HEK293 (cell line): ENCODE data around the gene PIK3R3.

Source experiments
- CTCF ChIA-PET: fragments of 350-600 bp; formaldehyde crosslinking; extraction: SDS; loops from one replicate; lab custom pipeline; 2021; ENCODE audit warnings: antibody characterized with exemption; lab: Yijun Ruan, JAX
- POLR2A ChIA-PET: fragments of 300-600 bp; formaldehyde crosslinking; extraction: SDS; loops from one replicate; lab custom pipeline; 2020; ENCODE audit warnings: antibody characterized with exemption, inconsistent platforms; lab: Yijun Ruan, JAX
- H3K27ac ChIP-seq: fragments of 200-500 bp; sonication (Bioruptor generic); 2 replicates; pipeline ENCODE4 v1.5.1; 2014; ENCODE audit warnings: low read depth, low read length, control low read depth, inconsistent platforms; ENCODE audit errors: extremely low read depth
- H3K36me3 ChIP-seq, 2 experiments: fragments of 200-500 bp in 1 of 2; sonication (Bioruptor generic) in 1 of 2; 1 replicate in 1 of 2; 2 replicates in 1 of 2; pipeline ENCODE4 v1.5.1; 2014 to 2017; ENCODE audit warnings: inconsistent platforms in 2 of 2, low read length in 2 of 2; ENCODE audit not compliant: control insufficient read depth in 2 of 2, insufficient read depth in 1 of 2
- H3K4me1 ChIP-seq: fragments of 200-500 bp; sonication (Bioruptor generic); 2 replicates; pipeline ENCODE4 v1.5.1; 2014; ENCODE audit warnings: mild to moderate bottlenecking, low read length, inconsistent platforms; ENCODE audit not compliant: control insufficient read depth, insufficient read depth
- H3K4me3 ChIP-seq: 2 replicates; pipeline ENCODE4 v1.5.1; 2011; ENCODE audit warnings: low read depth, mild to moderate bottlenecking, control low read depth, low read length, moderate library complexity
- H3K9me3 ChIP-seq: fragments of 200-500 bp; sonication (Bioruptor generic); 2 replicates; pipeline ENCODE4 v1.5.1; 2014; ENCODE audit warnings: low read depth, low read length, inconsistent platforms; ENCODE audit not compliant: control insufficient read depth, insufficient read depth
- ATF2 ChIP-seq: fragments of 450-650 bp; formaldehyde crosslinking; IDR thresholded peaks from 2 replicates; pipeline ENCODE4 v1.5.1; 2016; ENCODE audit warnings: missing biosample characterization, missing genetic modification characterization, low read depth
- BCL11B ChIP-seq: fragments of 450-650 bp; formaldehyde crosslinking; IDR thresholded peaks from 2 replicates; pipeline ENCODE4 v1.5.1; 2016; ENCODE audit warnings: low read depth, missing biosample characterization, missing genetic modification characterization
- EGR2 ChIP-seq: fragments of 450-650 bp; formaldehyde crosslinking; IDR thresholded peaks from 2 replicates; pipeline ENCODE4 v1.5.1; 2016; ENCODE audit warnings: low read depth, missing biosample characterization, missing genetic modification characterization
- GLI2 ChIP-seq: fragments of 450-650 bp; formaldehyde crosslinking; IDR thresholded peaks from 2 replicates; pipeline ENCODE4; 2017; ENCODE audit warnings: missing biosample characterization, missing genetic modification characterization, low read depth, borderline replicate concordance
- KLF1 ChIP-seq: fragments of 450-650 bp; formaldehyde crosslinking; IDR thresholded peaks from 2 replicates; pipeline ENCODE4 v1.5.1; 2016; ENCODE audit warnings: missing biosample characterization, missing genetic modification characterization
- OVOL3 ChIP-seq: fragments of 450-650 bp; formaldehyde crosslinking; IDR thresholded peaks from 2 replicates; pipeline ENCODE4 v1.5.1; 2016; ENCODE audit warnings: missing biosample characterization, missing genetic modification characterization
- PRDM2 ChIP-seq: fragments of 450-650 bp; formaldehyde crosslinking; IDR thresholded peaks from 2 replicates; pipeline ENCODE4 v1.5.1; 2016; ENCODE audit warnings: missing biosample characterization, missing genetic modification characterization, borderline replicate concordance
- PRDM4 ChIP-seq: fragments of 450-650 bp; formaldehyde crosslinking; IDR thresholded peaks from 2 replicates; pipeline ENCODE4 v1.5.1; 2017; ENCODE audit warnings: missing biosample characterization, missing genetic modification characterization
- SP2 ChIP-seq: fragments of 450-650 bp; formaldehyde crosslinking; IDR thresholded peaks from 2 replicates; pipeline ENCODE4 v1.5.1; 2016; ENCODE audit warnings: missing biosample characterization, missing genetic modification characterization
- ZBTB17 ChIP-seq: fragments of 450-650 bp; formaldehyde crosslinking; IDR thresholded peaks from 2 replicates; pipeline ENCODE4 v1.5.1; 2016; ENCODE audit warnings: missing biosample characterization, missing genetic modification characterization
- ZBTB21 ChIP-seq: fragments of 450-650 bp; formaldehyde crosslinking; IDR thresholded peaks from 2 replicates; pipeline ENCODE4 v1.5.1; 2017; ENCODE audit warnings: missing biosample characterization, missing genetic modification characterization
- ZBTB48 ChIP-seq: fragments of 450-650 bp; formaldehyde crosslinking; IDR thresholded peaks from 2 replicates; pipeline ENCODE4 v1.5.1; 2016; ENCODE audit warnings: missing biosample characterization, missing genetic modification characterization
- ZNF121 ChIP-seq: fragments of 450-650 bp; formaldehyde crosslinking; IDR thresholded peaks from 2 replicates; pipeline ENCODE4 v1.5.1; 2016; ENCODE audit warnings: missing biosample characterization, missing genetic modification characterization
- ZNF169 ChIP-seq: fragments of 450-650 bp; formaldehyde crosslinking; IDR thresholded peaks from 2 replicates; pipeline ENCODE4 v1.5.1; 2016; ENCODE audit warnings: missing biosample characterization, missing genetic modification characterization
- ZNF214 ChIP-seq: fragments of 450-650 bp; formaldehyde crosslinking; IDR thresholded peaks from 2 replicates; pipeline ENCODE4 v1.5.1; 2017; ENCODE audit warnings: missing biosample characterization, mild to moderate bottlenecking, missing genetic modification characterization, borderline replicate concordance
- ZNF426 ChIP-seq: fragments of 450-650 bp; formaldehyde crosslinking; IDR thresholded peaks from 2 replicates; pipeline ENCODE4 v1.5.1; 2017; ENCODE audit warnings: missing biosample characterization, missing genetic modification characterization, mild to moderate bottlenecking, inconsistent platforms, moderate library complexity
- ZNF449 ChIP-seq: fragments of 450-650 bp; formaldehyde crosslinking; IDR thresholded peaks from 2 replicates; pipeline ENCODE4 v1.5.1; 2017; ENCODE audit warnings: missing biosample characterization, mild to moderate bottlenecking, missing genetic modification characterization, moderate library complexity
- ZNF624 ChIP-seq: fragments of 450-650 bp; formaldehyde crosslinking; IDR thresholded peaks from 2 replicates; pipeline ENCODE4 v1.5.1; 2017; ENCODE audit warnings: missing biosample characterization, missing genetic modification characterization
- ZNF658 ChIP-seq: fragments of 450-650 bp; formaldehyde crosslinking; IDR thresholded peaks from 2 replicates; pipeline ENCODE4; 2016; ENCODE audit warnings: missing biosample characterization, missing genetic modification characterization
- ZNF843 ChIP-seq: fragments of 450-650 bp; formaldehyde crosslinking; IDR thresholded peaks from 2 replicates; pipeline ENCODE4 v1.5.1; 2016; ENCODE audit warnings: missing biosample characterization, missing genetic modification characterization
- ZSCAN30 ChIP-seq: fragments of 450-650 bp; IDR thresholded peaks from 2 replicates; pipeline ENCODE4 v1.5.1; 2018; ENCODE audit warnings: missing biosample characterization, mild to moderate bottlenecking, missing genetic modification characterization, moderate library complexity
- ZSCAN5A ChIP-seq: fragments of 450-650 bp; formaldehyde crosslinking; IDR thresholded peaks from 2 replicates; pipeline ENCODE4 v1.5.1; 2016; ENCODE audit warnings: missing biosample characterization, missing genetic modification characterization

The PIK3R3 gene

GRCh38 chr1:46034601-46035516, 97.6 kb downstream of the PIK3R3 start (continued):
- TF ChIP-seq ZSCAN5A = no peak
- no peak for TF ChIP-seq PRDM4 (tag by site-specific recombination)
- no peak for TF ChIP-seq ZSCAN30 (tag by site-specific recombination)
- no peak for TF ChIP-seq ZNF214
- TF ChIP-seq ZBTB48 (tag by site-specific recombination) = no peak
- no peak for TF ChIP-seq ZNF121 (tag by site-specific recombination)
- TF ChIP-seq EGR2 (tag by site-specific recombination) = no peak
- TF ChIP-seq ZNF449 (tag by site-specific recombination) = no peak
- no peak for TF ChIP-seq ZNF169

- no peak overlapping the region for H3K4me3 ChIP-seq
- no peaks in the 10 kb centered on the region for H3K4me1 ChIP-seq
- ChIA-PET CTCF (interaction anchor here (0.6 to 9.6 kb wide), 3 partner anchors 149 to 227 kb away, joined by 3 to 148 read pairs (median 4); partner anchors contain the start of gene P3R3URF), POLR2A (no interaction called here)
- no peaks in the 10 kb centered on the region for H3K9me3 ChIP-seq
- H3K27ac ChIP-seq = no peak overlapping the region
- peaks cover 0 to 84% of the 10 kb centered on the region in 2 experiments; a peak in 1 of 3 replicates for H3K36me3 ChIP-seq
- TF ChIP-seq OVOL3 = no peak
- TF ChIP-seq ZNF843 (tag by site-specific recombination) = no peak
- TF ChIP-seq ZNF426 (tag by site-specific recombination) = no peak
- no peak for TF ChIP-seq ZNF658 (tag by site-specific recombination)
- no peak for TF ChIP-seq ZNF624 (tag by site-specific recombination)
- no peak for TF ChIP-seq KLF1 (tag by site-specific recombination)
- TF ChIP-seq SP2 (tag by site-specific recombination) = no peak
- TF ChIP-seq BCL11B (tag by site-specific recombination) = no peak
- TF ChIP-seq ZBTB17 (tag by site-specific recombination) = no peak
- TF ChIP-seq ATF2 (tag by site-specific recombination) = no peak
- TF ChIP-seq GLI2 (tag by site-specific recombination) = no peak
- TF ChIP-seq PRDM2 (tag by site-specific recombination) = no peak
- TF ChIP-seq ZBTB21 = no peak
Observed at GRCh38 chr1:46030876-46031660, 101.4 kb downstream of the PIK3R3 start.
